ENCODE results near the gene MPP7.
"Not testable (repeated sequence)": the region's sequence is repeated elsewhere in the genome, so short reads cannot be mapped to it uniquely, and the experiment has no call there.

The MPP7 gene

DNA sequence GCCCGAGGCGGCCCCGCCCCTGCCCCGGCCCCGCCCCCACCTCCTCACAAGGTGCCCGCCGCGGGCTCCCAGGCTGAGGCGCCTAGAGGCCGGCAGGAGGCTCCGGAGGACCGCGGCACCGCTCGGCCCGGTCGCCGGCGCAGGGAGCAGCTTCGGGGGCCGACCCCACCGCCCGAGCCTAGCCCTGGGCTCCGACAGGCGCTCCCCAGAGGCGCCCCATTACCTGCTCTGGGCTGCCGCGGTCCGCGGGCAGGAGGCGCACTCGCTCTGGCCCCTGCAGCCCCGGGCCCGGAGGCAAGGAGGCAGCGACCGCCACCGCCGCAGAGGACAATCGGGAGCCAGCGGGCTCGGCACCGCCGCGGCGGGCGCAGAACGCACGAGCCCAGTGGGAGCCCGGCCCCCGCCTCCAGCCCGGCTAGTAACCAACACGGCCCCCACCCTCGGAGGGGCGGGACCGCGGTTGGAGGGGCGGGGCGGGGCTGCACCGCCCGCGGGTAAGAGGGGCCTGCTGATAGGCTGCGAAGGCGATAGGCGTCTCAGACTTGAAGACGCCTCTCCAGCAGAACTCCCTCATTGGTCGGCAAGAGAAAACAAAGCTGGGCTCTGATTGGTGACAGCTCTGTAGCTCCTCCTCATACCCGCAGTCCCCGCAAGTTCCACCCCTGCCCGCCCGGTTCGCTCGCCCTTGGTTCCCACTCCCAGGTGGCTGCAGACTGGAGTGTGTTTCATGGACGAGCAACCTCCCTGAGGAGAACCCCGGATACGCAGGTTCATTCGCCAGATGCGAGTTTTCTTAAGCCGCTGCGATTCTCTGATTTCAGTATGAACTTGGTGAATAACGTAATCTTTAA lies at the start of gene MPP7:
Gene MPP7 (minus strand): TSS at position 427 of the 851 bp plus-strand sequence. CDS start 64,460 bp downstream, outside the sequence.
- peak; percentile 93 for DNase-seq (ENCODE audit: low read depth, low spot score)

DNA sequence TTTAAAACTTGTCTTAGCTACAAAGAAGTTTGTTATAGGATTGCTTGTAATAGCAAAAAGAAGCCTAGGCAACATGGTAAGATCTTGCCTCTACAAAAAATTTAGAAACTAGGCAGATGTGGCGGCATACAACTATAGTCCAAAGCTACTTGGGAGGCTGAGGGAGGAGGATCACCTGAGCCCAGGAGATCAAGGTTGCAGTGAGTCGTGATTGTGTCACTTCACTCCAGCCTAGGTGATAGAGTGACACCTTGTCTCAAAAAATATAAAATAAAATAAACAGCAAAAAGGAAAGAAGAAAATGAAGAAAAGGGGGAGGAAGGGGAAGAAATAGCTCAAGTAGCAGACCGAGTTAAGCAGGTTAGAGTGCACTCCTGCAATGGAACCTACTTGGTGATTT lies 47.0 kb upstream of the MPP7 start:
- no peak for DNase-seq (ENCODE audit: low read depth, low spot score)

DNA sequence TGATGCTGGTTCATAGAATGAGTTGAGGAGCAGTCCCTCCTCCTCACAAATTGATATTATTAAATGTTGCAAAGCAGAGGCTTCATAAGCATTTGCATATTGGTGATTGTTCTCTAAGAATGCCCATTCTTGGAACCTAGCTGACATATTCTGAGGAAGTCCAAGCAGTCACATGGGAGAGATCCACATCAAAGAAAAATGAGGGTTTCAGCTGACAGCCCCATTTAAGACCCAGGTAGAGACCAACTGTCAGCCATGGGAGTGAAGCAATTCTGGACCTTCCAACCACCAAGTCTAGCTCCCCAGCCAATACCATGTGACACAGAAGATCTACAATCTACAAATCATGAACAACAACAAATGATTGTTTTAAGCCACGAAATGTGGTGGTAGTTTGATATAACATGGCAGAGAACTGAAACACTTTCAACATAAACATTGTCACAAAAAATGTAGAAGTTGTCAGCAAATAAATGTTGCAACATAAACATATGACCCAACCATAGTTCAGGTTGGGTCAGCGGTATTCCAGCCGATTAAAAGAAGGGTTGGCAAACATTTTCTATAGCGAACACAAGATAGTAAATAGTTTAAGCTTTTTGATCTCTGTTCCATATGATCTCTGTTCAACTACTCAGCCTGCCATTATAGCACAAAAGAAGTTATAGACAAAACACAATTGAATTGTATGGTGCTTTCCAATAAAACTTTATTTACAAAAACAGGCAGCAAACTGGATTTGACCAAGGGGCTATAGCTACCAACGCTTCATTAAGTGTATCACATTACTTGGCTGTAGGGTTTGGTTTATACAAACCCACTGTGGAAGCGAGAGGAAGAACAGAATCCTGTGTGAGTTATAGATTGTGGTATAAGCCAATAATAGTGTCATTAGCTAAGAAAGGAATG lies 41.4 kb upstream of the MPP7 start:
- DNase-seq (ENCODE audit: low read depth, low spot score): no peak

GRCh38 chr10:28343252-28343651 lies 40.4 kb upstream of the MPP7 start:
- no peak for DNase-seq (ENCODE audit: low read depth, low spot score)

- not testable (repeated sequence) for DNase-seq (ENCODE audit: low read depth, low spot score)
Measured at GRCh38 chr10:28341679-28342078, 38.8 kb upstream of the MPP7 start.

DNA sequence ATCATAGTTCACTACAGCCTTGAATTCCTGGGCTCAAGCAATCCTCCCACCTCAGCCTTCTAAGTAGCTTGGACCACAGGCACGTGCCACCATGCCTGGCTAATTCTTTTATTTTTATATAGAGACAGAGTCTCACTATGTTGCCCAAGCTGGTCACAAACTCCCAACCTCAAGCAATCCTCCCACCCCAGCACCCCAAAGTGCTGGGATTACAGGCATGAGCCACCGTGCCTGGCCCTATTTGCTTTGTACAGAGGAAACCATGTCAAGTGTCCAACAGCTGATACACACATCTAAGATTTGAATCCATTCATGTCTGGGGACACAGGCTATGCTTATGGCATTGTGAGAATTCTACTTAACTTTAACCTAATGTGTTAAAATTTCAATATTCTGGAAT lies 29.9 kb upstream of the MPP7 start:
- no peak for DNase-seq (ENCODE audit: low read depth, low spot score)

DNA sequence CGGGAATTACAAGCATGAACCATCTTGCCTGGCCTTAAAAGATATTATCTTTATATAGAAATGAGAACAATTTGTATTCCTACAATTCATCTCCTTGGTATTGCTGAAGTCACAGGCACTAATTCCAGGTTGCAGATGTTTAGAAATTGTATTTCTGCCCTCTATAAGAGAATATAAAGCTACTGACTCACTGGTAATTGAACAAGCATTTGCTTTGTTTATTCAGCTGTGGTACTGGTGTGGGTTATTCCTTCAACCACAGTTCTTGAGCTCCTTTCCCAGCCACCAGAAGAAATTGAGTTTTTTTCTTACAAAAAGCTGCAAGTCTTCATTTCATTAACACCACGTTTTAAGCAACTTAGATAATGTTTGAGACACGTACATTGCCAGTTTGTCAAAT lies 29.0 kb upstream of the MPP7 start:
- DNase-seq (ENCODE audit: low read depth, low spot score): peak; percentile 63

DNA sequence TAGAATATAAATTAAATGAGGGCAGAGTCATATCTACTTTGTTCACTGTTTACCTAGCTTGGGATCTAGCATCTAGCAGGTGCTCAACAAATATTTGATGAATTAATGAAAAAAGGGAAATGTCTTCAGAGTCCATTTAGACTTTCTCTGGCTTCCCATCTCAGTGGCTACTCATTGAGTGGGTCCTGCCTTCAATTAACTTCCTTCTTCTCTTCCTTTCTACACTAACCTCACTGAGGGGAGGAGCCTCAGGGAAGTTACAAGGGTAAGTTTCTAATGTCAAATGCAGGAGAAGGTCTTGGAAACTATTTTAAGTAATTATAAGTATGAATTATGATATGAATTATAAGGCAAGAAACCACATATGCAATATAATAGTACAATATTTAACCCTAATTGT lies 28.2 kb upstream of the MPP7 start:
- DNase-seq (ENCODE audit: low read depth, low spot score): no peak

- no peak for DNase-seq (ENCODE audit: low read depth, low spot score)
Measured at GRCh38 chr10:28328346-28328745, 25.5 kb upstream of the MPP7 start.

DNA sequence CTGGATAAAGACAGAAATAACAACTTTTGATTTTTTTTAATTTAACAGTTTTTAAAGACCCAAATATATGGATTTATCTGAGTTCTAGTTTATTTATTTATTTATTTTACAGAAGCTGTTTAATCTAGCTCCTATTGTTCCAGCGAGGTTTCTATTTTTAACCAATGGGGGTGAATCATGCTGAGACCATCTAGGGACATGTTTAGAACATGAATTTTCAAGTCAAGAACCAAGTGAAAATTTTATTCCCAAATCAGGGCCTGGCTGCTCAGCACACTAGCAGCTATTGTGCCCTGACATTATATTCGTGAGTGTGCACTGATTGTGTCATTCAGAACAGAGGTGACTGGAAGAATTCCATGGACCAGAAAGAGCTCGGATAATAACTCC lies 24.6 kb upstream of the MPP7 start:
- DNase-seq (ENCODE audit: low read depth, low spot score): no peak

DNA sequence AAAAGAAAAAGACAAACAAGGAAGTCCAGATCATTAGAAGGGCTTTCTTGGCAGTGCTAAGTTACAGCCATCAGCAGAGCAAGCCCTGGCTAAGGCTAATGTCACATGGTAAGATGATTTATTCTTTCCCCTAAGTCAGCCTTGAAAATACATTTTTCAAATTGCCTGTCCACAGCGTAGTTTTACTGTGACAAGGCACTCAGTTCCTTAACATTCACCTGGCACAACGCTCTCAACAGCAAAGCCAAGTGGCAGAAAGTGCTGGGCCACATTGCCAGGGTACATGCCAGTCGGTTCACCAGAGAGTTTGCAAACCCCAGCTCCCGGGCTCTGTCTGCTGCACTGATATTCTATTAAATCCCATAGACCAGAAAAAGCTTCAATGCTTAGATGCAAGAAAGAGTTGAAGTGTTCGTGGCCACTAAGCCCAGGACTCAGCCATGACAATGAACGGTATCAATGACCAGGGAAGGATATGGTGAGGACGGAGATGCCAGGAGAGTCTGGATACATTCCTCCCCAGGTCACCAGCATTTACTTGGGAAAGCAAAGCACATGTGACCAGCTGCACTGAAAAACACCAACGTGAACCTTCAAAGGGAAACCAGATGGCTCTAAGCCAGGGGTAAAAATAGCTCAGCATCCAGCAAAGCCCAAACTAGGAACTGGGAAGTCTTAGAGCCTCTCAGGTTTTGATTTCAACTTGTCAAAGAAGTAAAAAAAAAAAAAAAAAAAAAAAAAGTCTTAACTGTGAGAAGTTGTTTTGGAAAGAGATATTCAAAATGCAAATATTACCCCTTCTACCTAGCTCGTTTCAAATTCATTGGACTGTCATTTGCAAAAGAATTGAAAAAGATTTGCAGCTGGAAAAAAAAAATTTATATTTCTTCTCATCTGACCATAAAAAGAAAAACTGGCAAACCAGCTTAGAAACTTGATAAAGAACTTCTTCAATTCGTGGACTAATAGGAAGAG lies 23.9 kb upstream of the MPP7 start:
- no peak for DNase-seq (ENCODE audit: low read depth, low spot score)

- no peak for DNase-seq (ENCODE audit: low read depth, low spot score)
Measured at GRCh38 chr10:28320799-28321198, 17.9 kb upstream of the MPP7 start.

DNA sequence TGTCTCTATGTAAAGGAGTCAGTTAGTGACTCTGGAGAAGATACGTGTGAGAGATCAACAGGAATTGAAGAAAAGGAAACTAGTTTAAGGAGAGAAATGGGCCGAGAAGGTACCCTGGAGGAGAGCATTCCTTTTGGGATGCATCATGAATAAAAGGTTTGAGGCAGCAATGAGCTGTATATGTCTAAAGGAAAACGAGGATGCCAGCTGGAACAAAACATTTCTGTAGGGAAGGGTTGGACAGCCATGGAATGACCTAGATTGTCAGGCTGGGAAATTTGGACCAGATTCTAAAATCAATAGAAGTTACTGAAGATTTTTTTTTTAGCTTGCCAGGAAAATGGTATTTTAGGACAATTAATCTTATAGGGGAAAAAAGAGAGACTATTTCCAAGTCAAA lies 17.2 kb upstream of the MPP7 start:
- DNase-seq (ENCODE audit: low read depth, low spot score): no peak

DNA sequence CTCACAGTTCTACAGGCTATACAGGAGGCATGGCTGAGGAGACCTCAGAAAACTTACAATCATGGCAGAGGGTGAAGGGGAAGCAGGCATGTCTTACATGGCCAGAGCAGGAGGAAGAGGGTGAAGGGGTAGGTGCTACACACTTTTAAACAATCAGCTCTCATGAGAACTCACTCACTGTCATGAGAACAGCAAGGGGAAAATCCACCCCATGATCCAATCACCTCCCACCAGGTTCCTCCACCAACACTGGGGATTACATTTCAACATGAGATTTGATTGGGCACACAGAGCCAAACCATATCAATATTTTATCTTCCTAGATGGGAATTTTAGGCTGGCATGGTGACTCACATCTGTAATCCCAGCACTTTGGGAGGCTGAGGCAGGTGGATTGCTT lies 16.2 kb upstream of the MPP7 start:
- DNase-seq (ENCODE audit: low read depth, low spot score): not testable (repeated sequence)

GRCh38 chr10:28318626-28319025 lies 15.8 kb upstream of the MPP7 start:
- no peak for DNase-seq (ENCODE audit: low read depth, low spot score)

- DNase-seq (ENCODE audit: low read depth, low spot score): no peak
Measured at GRCh38 chr10:28317760-28318159, 14.9 kb upstream of the MPP7 start.

- no peak for DNase-seq (ENCODE audit: low read depth, low spot score)
Measured at GRCh38 chr10:28316696-28317095, 13.8 kb upstream of the MPP7 start.

DNA sequence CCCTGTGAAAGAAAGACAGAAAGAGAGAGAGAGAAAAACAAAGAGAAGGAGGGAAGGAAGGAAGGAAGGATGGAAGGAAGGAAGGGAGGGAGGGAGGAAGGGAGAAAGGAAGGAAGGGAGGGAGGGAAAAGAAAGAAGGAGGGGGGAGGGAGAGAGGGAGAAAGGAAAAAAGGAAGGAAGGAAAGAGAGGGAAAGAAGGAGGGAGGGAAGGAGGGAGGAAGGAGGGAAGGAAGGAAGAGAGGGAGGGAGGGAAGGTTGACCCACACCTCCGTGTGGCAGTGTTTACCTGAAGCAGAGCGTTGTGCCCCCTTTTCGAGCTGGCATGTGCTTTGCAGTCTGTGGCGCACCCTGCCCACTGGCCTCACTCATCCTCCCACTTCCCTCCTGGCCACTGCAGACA lies 12.3 kb upstream of the MPP7 start:
- no peak for DNase-seq (ENCODE audit: low read depth, low spot score)

GRCh38 chr10:28314211-28314610 lies 11.3 kb upstream of the MPP7 start:
- DNase-seq (ENCODE audit: low read depth, low spot score): no peak

GRCh38 chr10:28312572-28312971 lies 9.7 kb upstream of the MPP7 start:
- DNase-seq (ENCODE audit: low read depth, low spot score): no peak

GRCh38 chr10:28311104-28311503 lies 8.2 kb upstream of the MPP7 start:
- DNase-seq (ENCODE audit: low read depth, low spot score): no peak
